C4-2B (cell line): ENCODE results near the gene MGAT5B.

Experiments used
- H3K27ac ChIP-seq: fragments of 450-650 bp; 2 replicates; pipeline ENCODE4 v1.5.1; 2017
- CTCF ChIP-seq: fragments of 450-650 bp; conservative IDR thresholded peaks from 2 replicates; pipeline ENCODE4 v1.5.1; 2017; ENCODE audit warnings: mild to moderate bottlenecking
- ZFX ChIP-seq: fragments of 450-650 bp; IDR thresholded peaks from 2 replicates; pipeline ENCODE4 v1.6.1; 2017

The MGAT5B gene

GRCh38 chr17:76997981-76998531 is 129.9 kb downstream of the MGAT5B start:
- TF ChIP-seq CTCF (no peak), ZFX (no peak)
- H3K27ac ChIP-seq: no peak overlapping the region

GRCh38 chr17:76998839-76999238 is 130.6 kb downstream of the MGAT5B start:
- H3K27ac ChIP-seq: no peak overlapping the region
- no peak for TF ChIP-seq CTCF
- no peak for TF ChIP-seq ZFX
